Central memory CD4-positive, alpha-beta T cell (primary cell): ENCODE measurements around the gene SLC52A3.

Experiments used
- DNase-seq: peaks from one replicate; pipeline ENCODE4 v3.0.0; 2022

Gene SLC52A3

DNA sequence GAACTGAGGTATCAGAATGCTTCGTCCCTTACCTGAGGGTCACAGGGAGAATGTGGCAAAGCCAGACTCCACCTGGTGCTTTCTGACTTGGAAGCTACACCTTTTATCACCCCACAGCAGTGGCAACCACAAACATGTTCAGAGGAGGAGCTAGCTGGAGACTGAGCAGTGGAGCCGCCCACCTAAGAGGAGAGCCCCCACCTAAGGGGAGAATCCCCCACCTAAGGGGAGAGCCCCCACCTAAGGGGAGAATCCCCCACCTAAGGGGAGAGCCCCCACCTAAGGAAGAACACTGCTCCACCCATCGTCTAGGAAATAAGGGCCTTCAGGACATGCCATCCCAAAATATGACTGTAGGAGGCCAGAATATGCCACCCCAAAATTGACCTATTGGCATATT is 4.0 kb downstream of the SLC52A3 start:
- no peak for DNase-seq

DNA sequence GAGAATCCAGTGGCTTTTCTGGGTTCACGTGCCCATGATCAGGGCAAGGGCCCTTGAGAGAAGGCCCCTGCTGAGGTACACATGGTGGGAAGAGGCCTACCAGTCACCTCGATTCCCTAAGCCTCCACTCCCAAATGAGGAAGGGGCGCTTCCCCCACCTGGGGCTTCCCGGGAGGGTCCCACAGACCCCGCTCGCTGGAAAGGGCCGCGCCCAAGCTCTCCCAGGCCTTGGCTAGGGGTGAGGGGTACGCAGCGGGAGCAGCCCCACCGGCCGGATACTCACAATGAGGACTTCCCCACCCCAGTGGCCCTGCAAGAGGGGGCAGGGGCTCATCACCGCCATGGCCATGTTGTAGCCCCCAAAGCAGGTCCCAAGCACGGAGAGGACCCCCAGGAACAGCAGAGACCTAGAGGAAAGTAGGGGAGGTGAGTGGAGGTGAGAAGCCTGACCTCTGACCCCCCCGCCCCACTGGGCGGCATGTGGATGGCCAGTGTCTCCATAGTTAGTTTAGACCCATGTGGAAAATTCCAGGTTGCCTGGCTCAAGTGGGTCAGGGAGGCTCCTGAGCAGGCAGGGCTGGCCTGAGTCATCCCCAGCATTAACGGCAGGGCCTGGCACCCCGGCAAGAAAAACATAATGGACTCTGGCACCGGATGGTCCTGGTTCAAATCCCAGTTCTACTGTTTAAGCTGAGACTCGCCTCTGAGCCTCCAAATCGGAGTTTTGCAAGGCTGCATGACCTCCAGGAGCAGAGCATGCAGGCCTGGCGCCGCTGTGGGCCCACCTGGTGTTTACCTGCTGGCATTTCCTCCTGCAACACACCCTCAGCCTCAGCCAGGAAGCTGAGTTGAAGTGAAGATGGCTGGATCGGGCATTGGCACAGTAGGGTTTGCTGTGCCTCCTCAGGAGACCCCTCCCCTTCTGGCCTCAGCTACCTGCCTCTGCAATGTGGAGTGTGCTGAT is 6.6 kb downstream of the SLC52A3 start:
- no peak for DNase-seq

- no peak for DNase-seq
These were observed 7.4 kb downstream of the SLC52A3 start for GRCh38 chr20:760751-761417.

DNA sequence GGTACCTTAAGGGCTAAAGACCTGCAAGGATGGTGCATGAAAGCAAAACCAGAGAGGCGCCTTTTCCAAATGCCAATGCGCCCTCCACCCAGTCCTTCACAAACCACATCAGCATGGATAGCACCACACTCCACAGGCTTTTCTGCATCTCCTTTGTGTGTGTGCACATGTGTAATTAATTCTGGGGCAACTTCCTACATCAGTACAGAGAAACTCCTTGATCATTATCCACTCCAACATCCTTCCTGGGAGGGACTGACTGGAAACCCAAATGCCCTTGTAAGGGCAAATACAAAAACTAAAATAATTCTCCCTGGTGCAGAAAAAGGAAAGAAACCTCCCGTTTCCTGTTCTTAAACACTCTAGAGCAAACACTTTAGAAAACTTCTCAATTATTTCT is 10.8 kb downstream of the SLC52A3 start:
- DNase-seq = no peak

DNA sequence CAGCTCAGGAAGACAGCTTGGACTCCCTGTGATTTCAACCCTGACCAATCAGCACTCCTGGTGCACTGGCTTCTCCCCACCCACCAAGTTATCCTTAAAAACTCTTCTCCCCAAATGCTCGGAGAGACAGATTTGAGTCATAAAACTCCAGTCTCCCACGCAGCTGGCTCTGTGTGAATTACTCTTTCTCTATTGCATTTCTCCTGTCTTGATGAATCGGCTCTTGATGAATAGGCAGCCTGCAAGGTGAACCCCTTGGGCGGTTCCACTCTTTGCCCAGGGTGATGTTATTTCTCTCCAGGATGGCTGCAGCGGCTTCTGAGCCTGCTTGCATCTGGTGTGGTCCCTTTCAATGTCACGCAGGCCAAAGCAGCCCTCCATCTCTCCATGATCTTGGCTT is 12.4 kb downstream of the SLC52A3 start:
- no peak for DNase-seq

- DNase-seq = no peak
These were observed 13.4 kb downstream of the SLC52A3 start for GRCh38 chr20:754904-755303.

GRCh38 chr20:753897-754635 is 14.2 kb downstream of the SLC52A3 start:
- DNase-seq = no peak

GRCh38 chr20:753136-753535 is 15.2 kb downstream of the SLC52A3 start:
- DNase-seq = no peak

GRCh38 chr20:752291-752690 is 16.0 kb downstream of the SLC52A3 start:
- no peak for DNase-seq

GRCh38 chr20:751761-752160 is 16.5 kb downstream of the SLC52A3 start:
- no peak for DNase-seq

- no peak for DNase-seq
These were observed 17.5 kb downstream of the SLC52A3 start for GRCh38 chr20:750801-751200.

DNA sequence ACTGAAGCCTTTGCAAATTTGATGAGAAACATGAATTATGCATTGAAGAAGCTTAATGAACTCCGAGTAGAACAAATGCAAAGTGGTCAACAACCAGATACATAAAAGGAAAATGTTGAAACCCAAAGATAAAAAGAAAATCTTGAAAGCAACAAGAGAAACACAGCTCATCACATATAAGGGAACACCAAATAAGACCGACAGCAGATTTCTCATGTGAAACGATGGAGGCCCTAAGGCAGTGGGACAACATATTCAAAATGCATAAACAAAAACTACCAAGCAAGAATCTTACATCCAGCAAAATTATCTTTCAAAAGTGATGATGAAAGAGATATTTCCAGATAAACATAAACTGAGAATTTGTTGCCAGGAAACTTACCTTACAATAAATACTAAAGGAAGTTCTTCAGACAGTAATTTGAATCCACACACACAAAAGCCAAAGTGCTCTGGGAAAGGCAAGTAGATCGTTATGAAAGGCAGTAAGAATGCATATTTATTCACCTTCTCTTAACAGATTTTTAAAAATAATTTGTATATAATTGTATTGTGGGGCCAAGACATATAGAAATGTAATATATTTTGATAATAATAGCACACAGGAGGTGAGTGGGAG is 22.5 kb downstream of the SLC52A3 start:
- DNase-seq = no peak

GRCh38 chr20:742156-742555 is 26.1 kb downstream of the SLC52A3 start:
- DNase-seq = no peak

GRCh38 chr20:741620-742019 is 26.7 kb downstream of the SLC52A3 start:
- no peak for DNase-seq

DNA sequence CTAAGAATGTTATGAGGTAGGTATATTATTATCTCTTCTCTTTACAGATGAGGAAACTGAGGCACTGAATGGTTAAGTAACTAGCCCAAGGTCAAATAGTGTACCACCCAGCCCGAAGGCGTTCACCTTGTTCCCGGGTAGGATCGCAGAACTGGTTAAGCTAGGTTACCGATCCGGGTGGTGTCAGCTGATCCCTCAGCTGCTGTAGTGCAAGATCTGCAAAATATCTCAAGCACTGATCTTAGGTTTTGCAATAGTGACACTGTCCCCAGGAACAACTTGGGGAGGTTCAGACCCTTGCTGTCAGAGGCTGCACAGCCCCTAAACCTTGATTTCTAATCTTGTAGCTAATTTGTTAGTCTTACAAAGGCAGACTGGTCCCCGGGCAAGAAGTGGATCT is 28.1 kb downstream of the SLC52A3 start:
- no peak for DNase-seq

GRCh38 chr20:739736-740135 is 28.6 kb downstream of the SLC52A3 start:
- no peak for DNase-seq

- DNase-seq = no peak
These were observed 34.4 kb downstream of the SLC52A3 start for GRCh38 chr20:733861-734260.

DNA sequence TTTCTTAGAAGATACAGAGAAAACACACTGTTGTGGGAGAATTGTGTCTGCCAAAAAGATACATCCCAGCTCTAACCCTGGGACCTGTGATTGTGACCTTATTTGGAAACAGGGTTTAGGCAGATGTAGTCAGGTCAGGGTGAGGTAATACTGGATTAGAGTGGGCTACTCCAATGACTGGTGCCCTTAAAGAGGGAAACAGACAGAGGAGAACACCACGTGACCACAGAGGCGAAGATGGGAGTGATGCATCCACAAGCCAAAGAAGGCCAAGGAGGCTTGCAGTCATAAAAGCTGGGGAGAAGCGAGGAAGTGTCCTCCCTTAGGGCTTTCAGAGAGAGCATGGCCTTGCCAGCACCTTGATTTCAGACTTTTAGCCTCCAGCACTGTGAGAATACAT is 35.6 kb downstream of the SLC52A3 start:
- DNase-seq = no peak

- no peak for DNase-seq
These were observed 36.3 kb downstream of the SLC52A3 start for GRCh38 chr20:731891-732560.

- DNase-seq = no peak
These were observed 38.3 kb downstream of the SLC52A3 start for GRCh38 chr20:730005-730404.

DNA sequence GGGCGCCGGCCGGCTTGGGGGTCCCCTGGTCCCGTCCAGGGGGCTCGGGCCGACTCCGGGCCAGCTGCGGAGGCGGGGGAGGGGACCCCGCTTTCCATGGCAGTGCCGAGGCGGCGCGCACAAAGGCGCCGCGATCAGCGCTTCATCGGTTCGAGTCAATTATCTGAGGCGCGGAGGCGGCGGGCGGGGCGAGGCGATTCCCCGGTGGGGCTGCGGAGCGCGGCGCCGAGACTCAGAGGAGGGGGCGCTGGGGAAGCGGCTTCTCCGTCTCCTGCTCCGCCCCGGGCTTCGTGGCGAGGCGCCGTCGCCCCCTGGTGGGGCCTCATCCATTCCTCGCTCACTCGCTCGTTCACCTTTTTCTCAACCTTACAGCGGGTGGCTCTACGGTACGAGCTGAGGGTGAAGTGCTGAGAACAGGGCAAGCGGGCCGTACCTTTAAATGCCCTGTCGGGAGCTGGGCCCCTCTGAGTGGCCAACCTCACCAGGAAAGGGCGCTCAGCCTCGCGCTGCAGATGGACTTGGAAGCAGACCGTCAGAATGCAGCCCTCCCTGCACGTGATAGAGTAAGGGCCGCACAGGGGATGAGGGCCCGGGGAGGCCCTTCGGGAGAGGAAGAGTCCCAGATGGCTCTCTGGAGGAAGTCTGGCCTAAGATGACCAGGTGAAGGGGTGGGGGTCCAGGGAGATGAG is 39.9 kb downstream of the SLC52A3 start:
- no peak for DNase-seq

- DNase-seq = no peak
These were observed 42.1 kb downstream of the SLC52A3 start for GRCh38 chr20:726160-726559.
